PC-3 (cell line): ENCODE measurements around the gene RNF148. TPM values are rescaled to one million over a fixed set of nuclear protein-coding genes. Genes with fewer than 3 reads are reported as not detected.

Experiments
- ATAC-seq: fragments of 200-7000 bp; cut with Tn5 transposase; 2 replicates; pipeline ENCODE4 v1.9.1; 2020; ENCODE audit warnings: mild to moderate bottlenecking, moderate library complexity
- BruUV-seq: library from RNA; stranded (reverse); fragments of 400-500 nt; replicated peaks from 2 replicates; lab custom pipeline; 2021; lab: Mats Ljungman, UMichigan
- CTCF ChIA-PET: fragments of 300-600 bp; sonication (Branson Sonifier 250); formaldehyde crosslinking; loops from one replicate; lab custom pipeline; 2022; ENCODE audit warnings: antibody characterized with exemption; lab: Charles Lee
- POLR2A ChIA-PET: fragments of 300-600 bp; sonication (Branson Sonifier 250); formaldehyde crosslinking; loops from one replicate; lab custom pipeline; 2022; ENCODE audit warnings: antibody characterized with exemption; ENCODE audit not compliant: unreplicated experiment; lab: Charles Lee
- DNase-seq: peaks from one replicate; pipeline ENCODE4 v3.0.0-alpha.2; 2015
- H2AFZ ChIP-seq: fragments of 300-600 bp; sonication (generic); 2 replicates; pipeline ENCODE4 v1.6.0; 2016; ENCODE audit warnings: antibody characterized with exemption, low read length
- H3F3A ChIP-seq: fragments of 300-600 bp; sonication (generic); one replicate; pipeline ENCODE4 v1.6.0; 2017; ENCODE audit warnings: antibody characterized with exemption, low read length, control low read depth, mild to moderate bottlenecking; ENCODE audit not compliant: unreplicated experiment
- H3K27ac ChIP-seq: fragments of 300-600 bp; sonication (generic); 2 replicates; pipeline ENCODE4 v1.5.1; 2016; ENCODE audit warnings: mild to moderate bottlenecking, low read length
- H3K27me3 ChIP-seq: fragments of 300-600 bp; sonication (generic); 2 replicates; pipeline ENCODE4 v1.6.1; 2016; ENCODE audit warnings: low read length, mixed read lengths
- H3K36me3 ChIP-seq: fragments of 300-600 bp; sonication (generic); 2 replicates; pipeline ENCODE4 v1.6.1; 2016; ENCODE audit warnings: low read depth, mixed run types, low read length, mixed read lengths
- H3K4me1 ChIP-seq: fragments of 300-600 bp; sonication (generic); 2 replicates; pipeline ENCODE4 v1.5.1; 2016; ENCODE audit warnings: low read length; ENCODE audit not compliant: insufficient read depth
- H3K4me2 ChIP-seq: fragments of 300-600 bp; sonication (generic); 2 replicates; pipeline ENCODE4 v1.6.0; 2016; ENCODE audit warnings: low read length
- H3K4me3 ChIP-seq: fragments of 300-600 bp; sonication (generic); 2 replicates; pipeline ENCODE4 v1.5.1; 2016; ENCODE audit warnings: mild to moderate bottlenecking, low read length, mixed read lengths
- H3K79me2 ChIP-seq: fragments of 300-600 bp; sonication (generic); 2 replicates; pipeline ENCODE4 v1.6.1; 2017; ENCODE audit warnings: low read length, mixed read lengths
- H3K9ac ChIP-seq: fragments of 300-600 bp; sonication (generic); 2 replicates; pipeline ENCODE4 v1.6.0; 2016; ENCODE audit warnings: mild to moderate bottlenecking, low read length
- H3K9me2 ChIP-seq: fragments of 300-600 bp; sonication (generic); replicated peaks from 2 replicates; pipeline ENCODE4 v1.6.1; 2016; ENCODE audit warnings: mixed run types, low read length, mixed read lengths
- H3K9me3 ChIP-seq: fragments of 300-600 bp; sonication (generic); 2 replicates; pipeline ENCODE4 v1.6.1; 2016; ENCODE audit warnings: low read length, mixed read lengths
- H4K20me1 ChIP-seq: fragments of 300-600 bp; sonication (generic); 2 replicates; pipeline ENCODE4 v1.6.1; 2016; ENCODE audit warnings: low read length, mixed read lengths
- EZH2 ChIP-seq: fragments of 300-600 bp; sonication (generic); IDR thresholded peaks from one replicate; pipeline ENCODE4 v1.6.1; 2017; ENCODE audit warnings: antibody characterized with exemption, mild to moderate bottlenecking, low read length; ENCODE audit not compliant: unreplicated experiment
- EZH2phosphoT487 ChIP-seq: fragments of 300-600 bp; sonication (generic); IDR thresholded peaks from 2 replicates; pipeline ENCODE4 v1.6.1; 2018; ENCODE audit warnings: mild to moderate bottlenecking, antibody characterized with exemption, low read length, borderline replicate concordance
- intact Hi-C: fragments of 100-400 bp; cut with micrococcal nuclease; formaldehyde crosslinking; loops from 2 replicates; pipeline ENCODE4 v1.9.0; 2023
- total RNA-seq: library from RNA; depleted of rRNA; stranded (reverse); fragments of >200 nt; gene quantifications from 2 replicates; pipeline ENCODE4 v1.2.3, GENCODE V29; 2014
- TF ChIP-seq, protein P1 (sequence below): fragments of 300-600 bp; sonication (generic); conservative IDR thresholded peaks from 2 replicates; pipeline ENCODE4 v1.5.1; 2017; ENCODE audit warnings: antibody characterized with exemption, low read depth, mild to moderate bottlenecking, low read length

Gene RNF148
- total RNA-seq, 1 experiment from 2014 or later, result 2.0 TPM

DNA sequence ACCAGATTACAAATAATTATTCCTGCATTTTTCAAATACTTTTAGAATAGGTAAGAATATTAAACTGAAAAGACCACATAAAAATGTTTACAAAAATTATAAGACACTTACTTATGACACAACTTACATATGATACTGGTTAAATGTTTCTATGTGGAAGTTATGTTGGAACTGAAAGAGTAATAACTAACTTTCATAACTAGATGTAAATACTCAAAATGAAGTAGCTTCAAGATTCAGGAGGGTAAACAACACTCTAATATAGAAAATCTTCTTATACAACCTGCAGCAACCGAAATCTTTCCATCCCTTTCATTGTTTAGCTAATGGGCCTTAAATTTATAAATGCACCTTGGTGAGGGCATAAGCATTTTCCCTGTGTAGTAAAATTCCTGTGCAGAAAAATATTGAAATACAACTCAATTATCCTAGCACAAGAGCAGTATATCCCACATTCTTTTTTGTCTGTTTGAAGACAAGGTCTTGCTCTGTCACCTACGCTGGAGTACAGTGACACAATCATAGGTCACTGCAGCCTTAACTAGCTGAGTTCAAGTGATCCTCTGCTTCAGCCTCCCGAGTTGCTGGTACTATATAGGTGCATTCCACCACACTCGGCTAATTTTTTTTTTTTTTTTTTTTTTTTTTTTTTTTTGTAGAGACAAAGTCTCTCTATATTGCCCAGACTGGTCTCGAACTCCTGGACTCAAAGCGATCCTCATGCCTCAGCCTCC, 14.8 kb upstream of the RNF148 start:
- Histone ChIP-seq H3K36me3 (no peaks in the 10 kb centered on the region), H3K4me2 (no peak overlapping the region), H3K9ac (no peak overlapping the region), H3K9me3 (no peaks in the 10 kb centered on the region), H2AFZ (no peak overlapping the region), H3K4me3 (no peak overlapping the region), H3F3A (no peaks in the 10 kb centered on the region), H3K4me1 (no peaks in the 10 kb centered on the region), H3K79me2 (no peaks in the 10 kb centered on the region), H3K27me3 (no peaks in the 10 kb centered on the region), H3K27ac (no peak overlapping the region), H4K20me1 (no peaks in the 10 kb centered on the region), H3K9me2 (no peaks in the 10 kb centered on the region)
- ATAC-seq, result no peak
- no peak for DNase-seq
- no TSS peak for BruUV-seq
- POLR2A ChIA-PET, result no interaction called here
- CTCF ChIA-PET, result no interaction called here
- intact Hi-C loops, result no loop called here
- TF ChIP-seq EZH2 (no peak), EZH2phosphoT487 (no peak)
- TF ChIP-seq, protein P1, sequence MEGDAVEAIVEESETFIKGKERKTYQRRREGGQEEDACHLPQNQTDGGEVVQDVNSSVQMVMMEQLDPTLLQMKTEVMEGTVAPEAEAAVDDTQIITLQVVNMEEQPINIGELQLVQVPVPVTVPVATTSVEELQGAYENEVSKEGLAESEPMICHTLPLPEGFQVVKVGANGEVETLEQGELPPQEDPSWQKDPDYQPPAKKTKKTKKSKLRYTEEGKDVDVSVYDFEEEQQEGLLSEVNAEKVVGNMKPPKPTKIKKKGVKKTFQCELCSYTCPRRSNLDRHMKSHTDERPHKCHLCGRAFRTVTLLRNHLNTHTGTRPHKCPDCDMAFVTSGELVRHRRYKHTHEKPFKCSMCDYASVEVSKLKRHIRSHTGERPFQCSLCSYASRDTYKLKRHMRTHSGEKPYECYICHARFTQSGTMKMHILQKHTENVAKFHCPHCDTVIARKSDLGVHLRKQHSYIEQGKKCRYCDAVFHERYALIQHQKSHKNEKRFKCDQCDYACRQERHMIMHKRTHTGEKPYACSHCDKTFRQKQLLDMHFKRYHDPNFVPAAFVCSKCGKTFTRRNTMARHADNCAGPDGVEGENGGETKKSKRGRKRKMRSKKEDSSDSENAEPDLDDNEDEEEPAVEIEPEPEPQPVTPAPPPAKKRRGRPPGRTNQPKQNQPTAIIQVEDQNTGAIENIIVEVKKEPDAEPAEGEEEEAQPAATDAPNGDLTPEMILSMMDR, result no peak

GRCh38 chr7:122715183-122715582, 12.5 kb upstream of the RNF148 start:
- Histone ChIP-seq H3K4me2 (no peak overlapping the region), H3K9me3 (no peaks in the 10 kb centered on the region), H3K9ac (no peak overlapping the region), H2AFZ (no peak overlapping the region), H3K27ac (no peak overlapping the region), H3K27me3 (no peaks in the 10 kb centered on the region), H3K4me3 (no peak overlapping the region), H3K4me1 (no peaks in the 10 kb centered on the region), H4K20me1 (no peaks in the 10 kb centered on the region), H3F3A (no peaks in the 10 kb centered on the region), H3K79me2 (no peaks in the 10 kb centered on the region), H3K36me3 (no peaks in the 10 kb centered on the region), H3K9me2 (no peaks in the 10 kb centered on the region)
- intact Hi-C loops, result no loop called here
- POLR2A ChIA-PET, result no interaction called here
- DNase-seq (no peak), ATAC-seq (no peak)
- CTCF ChIA-PET, result no interaction called here
- BruUV-seq, result no TSS peak
- TF ChIP-seq, protein P1, result no peak
- no peak for TF ChIP-seq EZH2phosphoT487
- TF ChIP-seq EZH2, result no peak

- H3K9ac ChIP-seq, result no peak overlapping the region
- no peaks in the 10 kb centered on the region for H3K79me2 ChIP-seq
- BruUV-seq, result no TSS peak
- H3F3A ChIP-seq, result no peaks in the 10 kb centered on the region
- no peaks in the 10 kb centered on the region for H3K36me3 ChIP-seq
- DNase-seq (no peak), ATAC-seq (no peak)
- H3K27ac ChIP-seq, result no peak overlapping the region
- no peaks in the 10 kb centered on the region for H3K27me3 ChIP-seq
- no peaks in the 10 kb centered on the region for H3K9me3 ChIP-seq
- no peaks in the 10 kb centered on the region for H4K20me1 ChIP-seq
- H2AFZ ChIP-seq, result no peak overlapping the region
- no peak overlapping the region for H3K4me3 ChIP-seq
- TF ChIP-seq EZH2phosphoT487 (no peak), EZH2 (no peak)
- TF ChIP-seq, protein P1, result no peak
- POLR2A ChIA-PET, result no interaction called here
- no peak overlapping the region for H3K4me2 ChIP-seq
- no peaks in the 10 kb centered on the region for H3K9me2 ChIP-seq
- H3K4me1 ChIP-seq, result no peaks in the 10 kb centered on the region
- CTCF ChIA-PET, result no interaction called here
- intact Hi-C loops, result no loop called here
Measured at GRCh38 chr7:122710916-122711315, 8.2 kb upstream of the RNF148 start.
